Measurements from ENCODE around the gene SS18L1. TPM values are rescaled to one million over a fixed set of nuclear protein-coding genes. Genes with fewer than 3 reads are reported as not detected.

SS18L1 gene
- total and polyA plus RNA-seq, 10 of the 15 experiments (the other 5 are each of a cell fraction or from before 2014, with no cell fraction given): 1.8 to 20.0 (median 6.6) TPM

DNA sequence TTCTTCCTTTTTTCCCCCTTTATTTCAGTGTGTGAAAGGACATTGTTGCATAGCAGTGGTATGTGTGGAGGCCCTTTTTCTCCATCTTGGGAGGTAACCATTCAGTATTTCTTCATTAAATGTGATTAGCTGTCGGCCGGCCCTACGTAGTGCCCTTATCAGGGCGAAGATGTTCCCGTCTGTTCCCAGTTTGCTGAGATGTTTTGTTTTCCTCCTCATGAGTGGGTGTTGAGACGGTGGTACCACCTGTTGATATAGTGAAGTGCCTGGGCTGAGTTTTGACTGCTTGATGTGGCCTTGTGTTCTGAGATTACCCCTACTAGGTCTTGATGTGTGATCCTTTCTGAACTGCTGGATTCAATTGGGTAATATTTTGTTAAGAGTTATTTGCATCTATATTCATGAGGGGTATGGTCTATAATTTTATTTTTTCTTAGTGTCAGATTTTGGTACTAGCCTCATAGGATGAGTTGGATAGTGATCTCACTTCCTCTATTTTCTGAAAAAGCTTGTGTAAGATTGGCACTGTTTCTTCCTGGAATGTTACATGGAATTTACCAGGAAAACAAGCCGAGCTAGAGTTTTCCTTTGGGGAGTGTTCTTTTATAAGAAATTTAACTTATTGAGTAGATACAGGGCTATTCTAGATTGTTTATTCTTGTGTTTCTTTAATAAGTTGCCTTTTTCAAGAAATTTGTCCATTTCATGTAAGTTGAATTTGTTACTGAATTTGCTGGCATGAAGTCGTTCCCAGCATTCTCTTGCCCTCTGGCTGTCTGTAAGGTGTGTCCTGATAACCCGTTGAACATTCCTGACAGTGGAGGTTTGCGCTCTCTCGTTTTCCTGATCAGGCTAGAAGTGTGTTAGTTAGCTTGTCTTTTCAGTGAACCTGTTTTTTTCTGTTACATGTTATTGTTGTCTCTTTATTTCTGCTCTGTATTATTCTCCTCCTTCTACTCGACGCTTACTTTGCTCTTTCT lies 43.6 kb downstream of the SS18L1 start:
- in situ Hi-C loops (cut with MboI) (no loop called here), intact Hi-C loops (cut with micrococcal nuclease; ENCODE audit: unreplicated experiment) (loop anchor here (10.0 kb wide), 2 partner anchors 62 to 198 kb away; partner anchors contain the start of genes LSM14B and RPS21)
- no peak for TF ChIP-seq FOXK2 (IDR thresholded peaks at IDR 0.05)
- TF ChIP-seq SPI1 (IDR thresholded peaks at IDR 0.05; ENCODE audit: borderline replicate concordance, insufficient read depth, low read depth, low read length): peak; percentile 52; the same call in 1 of the 2 replicates
- no peak overlapping the region for H3K9ac ChIP-seq (ENCODE audit: control insufficient read depth, insufficient read depth, low read length)
- no peaks in the 10 kb centered on the region for H3K27me3 ChIP-seq (replicated peaks in 1 of 2; ENCODE audit: control insufficient read depth in 2 of 2, insufficient read depth in 2 of 2, low read length in 1 of 2)
- ChIA-PET SMC1A (ENCODE audit: uncharacterized antibody, unreplicated experiment) (no interaction called here), POLR2A (interaction anchor here (0.6 kb wide), 1 partner anchor 65 kb away, joined by 3 read pairs; the partner anchor contains the start of gene LSM14B), RAD21 (ENCODE audit: unreplicated experiment) (no interaction called here), CTCF (interaction anchor here (0.9 kb wide), 1 partner anchor 14 kb away, joined by 3 read pairs; no protein-coding TSS in a partner anchor)
- no peak overlapping the region for H2AFZ ChIP-seq (ENCODE audit: control insufficient read depth, low read depth, low read length)
- no peaks in the 10 kb centered on the region for H3K9me3 ChIP-seq (replicated peaks; ENCODE audit: control insufficient read depth, insufficient read depth, low read length)
- H3K36me3 ChIP-seq (ENCODE audit: control insufficient read depth in 2 of 2, insufficient read depth in 2 of 2, low read length in 1 of 2): peaks cover 0 to 2% of the 10 kb centered on the region in 2 experiments; a peak in 2 of 4 replicates
- H4K20me1 ChIP-seq (ENCODE audit: control insufficient read depth, insufficient read depth): no peaks in the 10 kb centered on the region
- peaks cover 38% of the 10 kb centered on the region for H3K79me2 ChIP-seq (ENCODE audit: control insufficient read depth, insufficient read depth, low read length)
- WGBS (ENCODE audit: insufficient coverage, insufficient replicate concordance, low lambda C conversion rate, missing lambda C conversion rate): 89% methylated on average over 13 of the region's 13 CpGs
- no peak overlapping the region for H3K27ac ChIP-seq (ENCODE audit: control insufficient read depth, insufficient read depth)
- no peak overlapping the region for H3K4me3 ChIP-seq
- DNase-seq (ENCODE audit: low read depth, low spot score) (no peak), FAIRE-seq (no peak), ATAC-seq (no peak)
- no TSS peak for BruUV-seq (replicated peaks)
- no peak overlapping the region for H3K4me2 ChIP-seq (ENCODE audit: control insufficient read depth, insufficient read depth)
- H3K4me1 ChIP-seq (ENCODE audit: control insufficient read depth, insufficient read depth, low read length): no peaks in the 10 kb centered on the region

DNA sequence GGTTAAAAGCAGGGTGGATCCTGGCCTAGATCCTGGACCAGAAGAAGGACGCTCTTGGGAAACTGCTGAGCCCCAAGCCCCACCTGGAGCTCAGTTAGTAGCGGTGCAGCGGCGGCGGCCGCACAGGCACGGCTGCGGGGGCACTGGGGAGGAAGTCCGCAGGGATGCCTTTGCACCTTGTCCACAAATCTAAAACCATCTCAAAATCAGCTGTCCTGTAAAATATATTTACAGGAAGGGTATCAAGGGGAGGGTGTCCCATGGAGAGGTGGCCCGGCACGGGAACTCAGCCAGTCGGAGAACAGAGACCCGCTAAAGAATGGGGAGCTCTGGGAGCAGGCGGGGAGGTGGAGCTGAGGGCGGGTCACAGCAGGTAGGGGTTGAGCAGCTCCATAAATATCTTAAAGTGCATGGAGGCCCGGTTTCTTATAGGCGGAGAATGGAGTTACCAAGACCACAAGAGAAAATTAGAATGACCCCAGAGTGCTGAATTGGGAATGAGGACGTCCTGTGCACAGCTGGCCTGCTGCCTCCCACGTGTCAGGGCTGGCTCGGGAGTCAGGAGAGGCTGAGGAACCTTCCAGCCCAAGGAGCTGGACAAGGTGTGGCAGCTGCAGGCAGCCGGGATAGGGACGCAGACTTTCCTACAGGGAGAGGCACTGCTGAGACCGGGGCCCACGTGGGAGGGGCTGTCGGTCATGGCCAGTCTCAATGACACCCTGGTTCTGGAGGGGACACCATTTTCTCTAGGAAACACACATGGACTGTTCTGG lies 47.3 kb downstream of the SS18L1 start:
- Histone ChIP-seq H3K9ac (ENCODE audit: control insufficient read depth, insufficient read depth, low read length) (no peak overlapping the region), H4K20me1 (ENCODE audit: control insufficient read depth, insufficient read depth) (no peaks in the 10 kb centered on the region), H3K27me3 (replicated peaks in 1 of 2; ENCODE audit: control insufficient read depth in 2 of 2, insufficient read depth in 2 of 2, low read length in 1 of 2) (no peaks in the 10 kb centered on the region), H3K36me3 (ENCODE audit: control insufficient read depth in 2 of 2, insufficient read depth in 2 of 2, low read length in 1 of 2) (peaks cover 0 to 5% of the 10 kb centered on the region in 2 experiments; a peak in 3 of 4 replicates), H2AFZ (ENCODE audit: control insufficient read depth, low read depth, low read length) (no peak overlapping the region), H3K27ac (ENCODE audit: control insufficient read depth, insufficient read depth) (no peak overlapping the region), H3K79me2 (ENCODE audit: control insufficient read depth, insufficient read depth, low read length) (peaks cover 12% of the 10 kb centered on the region), H3K4me1 (ENCODE audit: control insufficient read depth, insufficient read depth, low read length) (peaks cover 5% of the 10 kb centered on the region; the same call in 1 of the 2 replicates), H3K4me2 (ENCODE audit: control insufficient read depth, insufficient read depth) (no peak overlapping the region), H3K4me3 (no peak overlapping the region), H3K9me3 (replicated peaks; ENCODE audit: control insufficient read depth, insufficient read depth, low read length) (no peaks in the 10 kb centered on the region)
- TF ChIP-seq HDGF (IDR thresholded peaks at IDR 0.05) (no peak), ATF7 (IDR thresholded peaks at IDR 0.05; ENCODE audit: low read depth) (no peak), JUND (IDR thresholded peaks at IDR 0.05; ENCODE audit: low read depth, low read length) (no peak), BRCA1 (IDR thresholded peaks at IDR 0.05; ENCODE audit: low read depth, low read length) (no peak), EED (IDR thresholded peaks at IDR 0.05; ENCODE audit: low read depth) (no peak), SPI1 (IDR thresholded peaks at IDR 0.05; ENCODE audit: borderline replicate concordance, insufficient read depth, low read depth, low read length) (no peak), MTA3 (IDR thresholded peaks at IDR 0.05; ENCODE audit: borderline replicate concordance, low read length) (no peak), PAX5 (IDR thresholded peaks at IDR 0.05; ENCODE audit: borderline replicate concordance, low read depth, low read length) (no peak), MEF2A (IDR thresholded peaks at IDR 0.05; ENCODE audit: insufficient read depth, low read depth, low read length) (no peak), MEF2B (IDR thresholded peaks at IDR 0.05; ENCODE audit: partially characterized antibody, poor library complexity, severe bottlenecking) (no peak), RAD21 (IDR thresholded peaks at IDR 0.05; ENCODE audit: insufficient read depth, low read depth, low read length) (no peak), TAF1 (IDR thresholded peaks at IDR 0.05; ENCODE audit: borderline replicate concordance, low read depth, low read length) (no peak), ZZZ3 (IDR thresholded peaks at IDR 0.05; ENCODE audit: control insufficient read depth, insufficient read length, low read depth) (no peak), IRF4 (IDR thresholded peaks at IDR 0.05; ENCODE audit: low read depth, low read length) (no peak), DPF2 (IDR thresholded peaks at IDR 0.05) (no peak), IKZF1 (conservative IDR thresholded peaks at IDR 0.05) (no peak)
- intact Hi-C loops (cut with micrococcal nuclease; ENCODE audit: unreplicated experiment) (no loop called here), in situ Hi-C loops (cut with MboI) (no loop called here)
- ChIA-PET RAD21 (ENCODE audit: unreplicated experiment) (no interaction called here), CTCF (no interaction called here), POLR2A (no interaction called here), SMC1A (ENCODE audit: uncharacterized antibody, unreplicated experiment) (no interaction called here)
- no peak for DNase-seq (ENCODE audit: low read depth, low spot score)
- FAIRE-seq: no peak
- TSS peak; percentile 4 for BruUV-seq (replicated peaks)
- ATAC-seq: no peak
- 95% methylated on average over 25 of the region's 25 CpGs for WGBS (ENCODE audit: insufficient coverage, insufficient replicate concordance, low lambda C conversion rate, missing lambda C conversion rate)
